ENCODE data around the gene XPNPEP1.

Gene XPNPEP1

GRCh38 chr10:109959259-109960145 lies 36.2 kb upstream of the XPNPEP1 start:
- H3K36me3 ChIP-seq (replicated peaks): no peaks in the 10 kb centered on the region
- H3K27me3 ChIP-seq (ENCODE audit: low read depth): no peaks in the 10 kb centered on the region
- no peaks in the 10 kb centered on the region for H3K9me3 ChIP-seq
- DNase-seq (ENCODE audit: low spot score in 2 of 2): no peak
- in situ Hi-C loops (cut with MboI; ENCODE audit: low sequenced_read_pairs): no loop called here
- no peak overlapping the region for H3K4me3 ChIP-seq
- H3K4me1 ChIP-seq: no peaks in the 10 kb centered on the region

DNA sequence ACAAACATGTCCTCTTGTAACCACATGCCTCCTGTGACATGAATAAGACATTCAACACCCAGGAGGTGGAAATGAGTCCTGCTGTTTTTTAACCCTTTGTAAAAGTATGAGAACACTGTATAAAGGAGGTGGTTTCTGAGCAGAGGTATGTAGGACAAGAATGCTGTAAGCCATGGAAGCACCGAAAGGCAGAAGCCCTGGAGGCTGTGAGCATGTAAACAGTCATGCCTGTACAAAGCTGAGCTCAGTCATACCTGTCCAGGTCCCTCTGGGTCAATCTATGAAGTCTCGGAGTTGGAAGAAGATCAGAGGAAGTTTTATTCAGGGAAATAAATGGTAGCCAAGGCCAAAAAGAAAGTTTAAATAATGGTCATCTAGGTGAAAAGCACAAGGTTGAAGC lies 34.7 kb upstream of the XPNPEP1 start:
- no peak overlapping the region for H3K4me3 ChIP-seq
- DNase-seq (ENCODE audit: low spot score in 2 of 2): no peak
- H3K36me3 ChIP-seq (replicated peaks): no peaks in the 10 kb centered on the region
- H3K9me3 ChIP-seq: no peaks in the 10 kb centered on the region
- in situ Hi-C loops (cut with MboI; ENCODE audit: low sequenced_read_pairs): no loop called here
- H3K4me1 ChIP-seq: no peaks in the 10 kb centered on the region
- H3K27me3 ChIP-seq (ENCODE audit: low read depth): no peaks in the 10 kb centered on the region

DNA sequence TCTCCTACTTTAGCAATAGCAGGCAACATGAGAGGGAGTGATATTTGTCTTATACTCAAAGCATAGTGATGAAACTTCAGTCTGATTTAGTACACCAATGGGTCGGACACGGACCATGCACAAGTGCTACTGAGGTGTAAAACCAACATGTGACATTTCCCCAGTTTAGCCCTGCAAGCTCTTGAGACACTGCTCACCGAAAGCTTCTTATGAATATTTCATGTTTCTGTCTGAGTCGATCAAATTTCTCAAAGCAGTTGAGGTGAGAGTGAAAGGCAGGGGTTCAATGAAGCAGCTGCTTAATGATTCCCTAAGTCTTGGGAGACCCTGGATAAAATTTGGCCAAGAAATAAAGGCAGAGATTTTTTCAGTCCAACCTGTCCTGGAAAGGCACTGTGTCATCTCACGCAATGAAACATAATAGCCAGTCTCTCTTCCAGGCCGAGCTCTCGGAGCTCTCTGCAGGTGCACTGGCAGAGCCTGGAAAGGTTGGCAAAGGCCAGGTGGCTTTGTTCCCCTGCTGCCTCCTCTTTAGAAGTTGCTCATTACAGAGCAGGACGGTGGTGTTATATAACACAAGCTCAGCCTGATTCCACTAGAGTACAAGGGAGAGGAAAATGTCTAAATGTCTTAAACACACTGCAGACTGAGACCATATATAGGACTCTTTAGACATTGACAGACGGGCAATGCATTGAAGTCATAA lies 33.9 kb upstream of the XPNPEP1 start:
- H3K27me3 ChIP-seq (ENCODE audit: low read depth): no peaks in the 10 kb centered on the region
- in situ Hi-C loops (cut with MboI; ENCODE audit: low sequenced_read_pairs): no loop called here
- no peaks in the 10 kb centered on the region for H3K4me1 ChIP-seq
- no peaks in the 10 kb centered on the region for H3K36me3 ChIP-seq (replicated peaks)
- H3K9me3 ChIP-seq: no peaks in the 10 kb centered on the region
- DNase-seq (ENCODE audit: low spot score in 2 of 2): no peak
- no peak overlapping the region for H3K4me3 ChIP-seq

DNA sequence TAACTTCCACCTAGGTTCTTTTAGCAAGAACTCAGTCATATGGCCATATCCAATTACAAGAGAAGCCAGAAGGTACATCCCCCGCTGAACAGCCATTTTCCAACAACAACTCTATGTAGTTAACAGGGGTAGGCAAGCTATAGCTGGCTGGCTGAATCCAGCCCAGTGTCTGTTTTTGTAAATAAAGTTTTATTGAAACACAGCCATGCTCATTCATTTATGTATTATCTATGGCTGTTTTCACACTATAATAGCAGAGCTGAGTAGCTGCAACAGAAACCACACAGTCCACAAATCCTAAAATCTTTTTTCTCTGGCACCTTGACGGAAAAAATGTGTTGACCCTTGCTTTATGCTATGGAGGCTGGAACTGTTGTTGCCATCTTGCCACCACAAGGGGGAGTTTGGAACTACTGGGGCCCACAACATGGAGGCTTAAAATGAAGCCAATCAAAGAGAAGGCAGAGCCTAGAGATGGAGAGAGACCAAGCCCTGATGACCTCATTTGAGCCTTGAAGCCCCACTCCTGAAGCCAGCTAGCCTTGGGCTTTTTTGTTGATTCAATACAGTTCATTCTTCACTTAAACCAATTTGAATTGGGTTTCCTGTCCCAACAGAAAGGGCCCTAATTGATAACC lies 33.3 kb upstream of the XPNPEP1 start:
- no peak overlapping the region for H3K4me3 ChIP-seq
- peak; percentile 60 for DNase-seq (ENCODE audit: low spot score in 2 of 2)

DNA sequence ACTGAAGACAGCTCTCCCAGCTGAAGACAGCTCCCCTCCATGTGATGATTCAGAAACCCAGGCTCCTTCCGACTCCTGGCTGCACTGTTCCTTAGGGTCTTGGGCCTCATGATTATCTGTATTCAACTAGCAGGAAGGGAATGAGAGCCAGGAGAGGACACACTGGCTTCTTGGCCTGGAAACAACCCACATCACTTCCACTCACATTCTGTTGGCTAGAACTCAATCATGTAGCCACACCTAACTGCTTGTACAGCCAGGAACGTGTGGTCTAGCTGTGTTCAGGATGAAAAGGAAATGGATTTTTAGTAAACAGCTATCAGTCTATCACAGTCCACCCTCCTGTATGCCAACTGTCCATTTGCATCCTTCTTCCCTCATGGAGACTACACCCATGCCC lies 30.5 kb upstream of the XPNPEP1 start:
- no peak for DNase-seq (ENCODE audit: low spot score in 2 of 2)
- in situ Hi-C loops (cut with MboI; ENCODE audit: low sequenced_read_pairs): no loop called here
- no peaks in the 10 kb centered on the region for H3K36me3 ChIP-seq (replicated peaks)

More for the DNA sequence above, 33.3 kb upstream of the XPNPEP1 start:
- in situ Hi-C loops (cut with MboI; ENCODE audit: low sequenced_read_pairs): no loop called here
- no peaks in the 10 kb centered on the region for H3K9me3 ChIP-seq
- H3K4me1 ChIP-seq: no peaks in the 10 kb centered on the region
- no peaks in the 10 kb centered on the region for H3K27me3 ChIP-seq (ENCODE audit: low read depth)
- no peaks in the 10 kb centered on the region for H3K36me3 ChIP-seq (replicated peaks)

DNA sequence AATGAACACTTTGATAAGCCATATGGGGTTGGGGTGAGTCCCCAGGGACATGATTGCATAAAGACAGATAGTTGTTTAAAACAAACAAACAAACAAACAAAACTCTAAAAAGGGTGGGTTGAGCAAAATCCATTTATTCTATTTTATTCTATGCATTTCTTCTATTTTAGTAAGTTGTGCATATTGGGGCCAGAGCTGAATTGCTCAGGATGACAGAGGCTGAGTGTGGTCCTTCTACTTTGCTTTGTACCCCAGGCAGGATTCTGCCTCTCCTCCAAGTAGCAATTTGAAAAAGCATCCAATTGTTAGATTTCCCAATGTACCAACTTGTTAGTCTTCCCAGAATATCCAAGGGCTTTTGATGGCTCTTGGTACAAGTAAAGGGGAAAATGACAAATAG lies 29.2 kb upstream of the XPNPEP1 start:
- no peak for DNase-seq (ENCODE audit: low spot score in 2 of 2)
- in situ Hi-C loops (cut with MboI; ENCODE audit: low sequenced_read_pairs): no loop called here
- no peaks in the 10 kb centered on the region for H3K27me3 ChIP-seq (ENCODE audit: low read depth)
- no peaks in the 10 kb centered on the region for H3K4me1 ChIP-seq
- H3K4me3 ChIP-seq: no peak overlapping the region
- no peaks in the 10 kb centered on the region for H3K36me3 ChIP-seq (replicated peaks)
- H3K9me3 ChIP-seq: no peaks in the 10 kb centered on the region

More for the DNA sequence above, 30.5 kb upstream of the XPNPEP1 start:
- Histone ChIP-seq H3K9me3 (no peaks in the 10 kb centered on the region), H3K27me3 (ENCODE audit: low read depth) (no peaks in the 10 kb centered on the region), H3K4me1 (no peaks in the 10 kb centered on the region), H3K4me3 (no peak overlapping the region)

DNA sequence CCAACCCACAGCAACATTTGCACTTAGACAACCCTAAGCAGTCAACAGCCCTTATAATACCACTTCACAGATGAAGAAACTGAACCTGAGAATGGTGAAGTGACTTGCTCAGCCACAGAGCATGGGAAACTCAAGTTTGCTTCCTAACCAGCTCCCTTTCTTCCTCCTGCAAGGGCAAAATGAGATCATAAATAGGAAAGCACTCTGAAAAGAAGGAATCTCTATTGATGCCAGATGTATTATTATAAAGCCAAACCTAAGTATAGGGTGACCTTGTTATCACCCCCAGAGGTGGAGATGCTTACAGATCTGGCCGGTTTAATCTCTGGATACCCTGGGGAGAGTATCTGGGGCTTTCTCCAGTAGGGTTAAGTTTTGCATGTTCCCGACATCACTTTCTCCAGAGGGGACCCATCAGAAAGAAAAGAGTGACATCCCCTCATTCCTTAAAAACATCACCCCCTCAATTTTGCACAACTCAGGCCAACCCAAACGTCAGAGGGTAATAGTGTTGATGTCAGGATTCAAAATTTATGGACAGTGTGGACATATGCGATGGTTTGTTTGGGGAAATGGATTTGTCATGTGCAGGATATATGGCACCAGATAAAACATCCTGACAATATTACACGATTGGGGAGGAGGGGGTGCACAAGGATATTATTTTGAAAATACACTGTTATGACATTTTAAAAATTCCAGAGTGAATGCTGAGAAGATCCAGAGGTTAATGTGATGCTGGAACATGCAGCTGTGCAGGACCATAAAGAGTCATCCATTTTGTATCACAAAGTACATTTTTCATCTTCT lies 24.0 kb upstream of the XPNPEP1 start:
- no peaks in the 10 kb centered on the region for H3K9me3 ChIP-seq
- no peak for DNase-seq (ENCODE audit: low spot score in 2 of 2)
- no peaks in the 10 kb centered on the region for H3K36me3 ChIP-seq (replicated peaks)
- in situ Hi-C loops (cut with MboI; ENCODE audit: low sequenced_read_pairs): no loop called here
- H3K4me3 ChIP-seq: no peak overlapping the region
- H3K4me1 ChIP-seq: no peaks in the 10 kb centered on the region
- H3K27me3 ChIP-seq (ENCODE audit: low read depth): no peaks in the 10 kb centered on the region

- Histone ChIP-seq H3K36me3 (replicated peaks) (no peaks in the 10 kb centered on the region), H3K4me3 (no peak overlapping the region), H3K27me3 (ENCODE audit: low read depth) (no peaks in the 10 kb centered on the region), H3K4me1 (no peaks in the 10 kb centered on the region), H3K9me3 (no peaks in the 10 kb centered on the region)
- no peak for DNase-seq (ENCODE audit: low spot score in 2 of 2)
- in situ Hi-C loops (cut with MboI; ENCODE audit: low sequenced_read_pairs): no loop called here
Observed at GRCh38 chr10:109946680-109947079, 23.4 kb upstream of the XPNPEP1 start.

GRCh38 chr10:109945473-109946177 lies 22.3 kb upstream of the XPNPEP1 start:
- no peak overlapping the region for H3K4me3 ChIP-seq
- no peaks in the 10 kb centered on the region for H3K9me3 ChIP-seq
- no peak for DNase-seq (ENCODE audit: low spot score in 2 of 2)
- in situ Hi-C loops (cut with MboI; ENCODE audit: low sequenced_read_pairs): no loop called here
- no peaks in the 10 kb centered on the region for H3K27me3 ChIP-seq (ENCODE audit: low read depth)
- H3K36me3 ChIP-seq (replicated peaks): no peaks in the 10 kb centered on the region
- no peaks in the 10 kb centered on the region for H3K4me1 ChIP-seq

- H3K9me3 ChIP-seq: no peaks in the 10 kb centered on the region
- H3K27me3 ChIP-seq (ENCODE audit: low read depth): no peaks in the 10 kb centered on the region
- in situ Hi-C loops (cut with MboI; ENCODE audit: low sequenced_read_pairs): no loop called here
- H3K4me1 ChIP-seq: no peaks in the 10 kb centered on the region
- H3K36me3 ChIP-seq (replicated peaks): no peaks in the 10 kb centered on the region
- H3K4me3 ChIP-seq: no peak overlapping the region
- no peak for DNase-seq (ENCODE audit: low spot score in 2 of 2)
Observed at GRCh38 chr10:109944613-109945012, 21.3 kb upstream of the XPNPEP1 start.

GRCh38 chr10:109941236-109941862 lies 18.0 kb upstream of the XPNPEP1 start:
- Histone ChIP-seq H3K9me3 (no peaks in the 10 kb centered on the region), H3K4me1 (no peaks in the 10 kb centered on the region), H3K4me3 (no peak overlapping the region), H3K36me3 (replicated peaks) (no peaks in the 10 kb centered on the region), H3K27me3 (ENCODE audit: low read depth) (no peaks in the 10 kb centered on the region)
- in situ Hi-C loops (cut with MboI; ENCODE audit: low sequenced_read_pairs): no loop called here
- no peak for DNase-seq (ENCODE audit: low spot score in 2 of 2)

DNA sequence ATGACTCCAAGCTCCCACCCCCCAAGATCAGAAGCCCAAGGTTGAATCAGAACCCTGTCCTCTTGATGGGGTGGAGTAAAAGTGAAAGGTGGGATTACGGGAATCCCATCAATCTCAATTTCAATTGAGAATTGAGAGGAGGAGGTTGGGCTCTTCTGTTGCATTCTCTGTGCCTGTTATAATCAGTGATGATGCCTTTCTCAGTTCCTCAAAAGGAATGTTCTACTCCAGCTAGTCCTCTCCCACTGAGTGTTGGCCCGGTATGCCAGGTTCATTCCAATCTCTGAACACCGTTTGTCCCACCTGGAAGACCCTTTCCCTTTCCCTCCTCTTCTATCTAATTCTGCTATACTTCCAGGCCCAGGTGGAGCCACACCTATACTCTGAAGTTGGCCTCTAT lies 17.2 kb upstream of the XPNPEP1 start:
- Histone ChIP-seq H3K9me3 (no peaks in the 10 kb centered on the region), H3K4me3 (no peak overlapping the region), H3K4me1 (no peaks in the 10 kb centered on the region), H3K27me3 (ENCODE audit: low read depth) (no peaks in the 10 kb centered on the region), H3K36me3 (replicated peaks) (no peaks in the 10 kb centered on the region)
- in situ Hi-C loops (cut with MboI; ENCODE audit: low sequenced_read_pairs): no loop called here
- no peak for DNase-seq (ENCODE audit: low spot score in 2 of 2)

GRCh38 chr10:109940117-109940516 lies 16.8 kb upstream of the XPNPEP1 start:
- in situ Hi-C loops (cut with MboI; ENCODE audit: low sequenced_read_pairs): no loop called here
- Histone ChIP-seq H3K4me3 (no peak overlapping the region), H3K9me3 (no peaks in the 10 kb centered on the region), H3K27me3 (ENCODE audit: low read depth) (no peaks in the 10 kb centered on the region), H3K36me3 (replicated peaks) (no peaks in the 10 kb centered on the region), H3K4me1 (no peaks in the 10 kb centered on the region)
- DNase-seq (ENCODE audit: low spot score in 2 of 2): no peak

Data from HAP-1 (cell line).